DOHH2 (cell line): Measurements from ENCODE around the gene NEGR1.

ENCODE experiments used
- EZH2phosphoT487 ChIP-seq: fragments of 200-600 bp; sonication (generic); IDR thresholded peaks from 2 replicates; pipeline ENCODE4 v1.6.1; 2017; ENCODE audit warnings: borderline replicate concordance, mild to moderate bottlenecking, antibody characterized with exemption, low read length, moderate library complexity, mixed read lengths
- TF ChIP-seq, protein P1 (sequence below): fragments of 200-600 bp; sonication (generic); IDR thresholded peaks from one replicate; pipeline ENCODE4 v1.5.1; 2014; ENCODE audit warnings: antibody characterized with exemption, mild to moderate bottlenecking, low read depth, low read length; ENCODE audit not compliant: poor library complexity, severe bottlenecking

DNA sequence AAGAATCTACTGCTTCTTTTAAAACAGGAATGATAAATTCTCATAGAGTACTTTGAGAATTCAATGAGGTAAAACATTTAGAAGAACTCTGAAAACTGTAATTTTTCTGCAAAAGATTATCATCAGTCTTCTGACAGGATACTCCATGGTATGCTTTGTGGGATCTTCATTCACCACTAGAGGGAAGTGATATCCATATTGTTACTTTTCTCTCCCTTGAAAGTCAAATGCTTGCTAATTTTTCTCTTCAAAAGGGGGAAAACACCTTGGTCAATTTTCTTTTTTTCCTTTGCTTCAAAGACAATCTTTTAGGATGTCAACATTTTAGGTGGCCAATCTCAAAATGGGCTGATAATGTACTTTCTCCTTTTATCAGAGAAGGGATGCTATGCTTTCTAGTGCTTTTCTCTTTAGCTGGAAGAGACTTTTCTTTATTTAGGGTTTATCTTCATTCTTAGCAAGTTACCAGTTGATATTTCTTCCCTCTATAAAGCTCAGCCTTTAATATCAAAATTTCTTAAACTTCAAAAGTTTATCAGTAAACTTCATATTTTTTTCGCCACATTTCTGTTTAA lies 95.5 kb downstream of the NEGR1 start:
- TF ChIP-seq, protein P1, sequence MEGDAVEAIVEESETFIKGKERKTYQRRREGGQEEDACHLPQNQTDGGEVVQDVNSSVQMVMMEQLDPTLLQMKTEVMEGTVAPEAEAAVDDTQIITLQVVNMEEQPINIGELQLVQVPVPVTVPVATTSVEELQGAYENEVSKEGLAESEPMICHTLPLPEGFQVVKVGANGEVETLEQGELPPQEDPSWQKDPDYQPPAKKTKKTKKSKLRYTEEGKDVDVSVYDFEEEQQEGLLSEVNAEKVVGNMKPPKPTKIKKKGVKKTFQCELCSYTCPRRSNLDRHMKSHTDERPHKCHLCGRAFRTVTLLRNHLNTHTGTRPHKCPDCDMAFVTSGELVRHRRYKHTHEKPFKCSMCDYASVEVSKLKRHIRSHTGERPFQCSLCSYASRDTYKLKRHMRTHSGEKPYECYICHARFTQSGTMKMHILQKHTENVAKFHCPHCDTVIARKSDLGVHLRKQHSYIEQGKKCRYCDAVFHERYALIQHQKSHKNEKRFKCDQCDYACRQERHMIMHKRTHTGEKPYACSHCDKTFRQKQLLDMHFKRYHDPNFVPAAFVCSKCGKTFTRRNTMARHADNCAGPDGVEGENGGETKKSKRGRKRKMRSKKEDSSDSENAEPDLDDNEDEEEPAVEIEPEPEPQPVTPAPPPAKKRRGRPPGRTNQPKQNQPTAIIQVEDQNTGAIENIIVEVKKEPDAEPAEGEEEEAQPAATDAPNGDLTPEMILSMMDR = peak; percentile 23
- no peak for TF ChIP-seq EZH2phosphoT487
